KOPT-K1 (cell line): ENCODE results near the gene FGF18.
"Not testable (repeated sequence)": the region's sequence is repeated elsewhere in the genome, so short reads cannot be mapped to it uniquely, and the experiment has no call there.

Experiments
- H3K27ac ChIP-seq: fragments of 200-600 bp; sonication (generic); 2 replicates; pipeline ENCODE4 v1.5.1; 2016; ENCODE audit warnings: antibody characterized with exemption, mild to moderate bottlenecking, low read depth, low read length; ENCODE audit not compliant: poor library complexity, severe bottlenecking
- H3K36me3 ChIP-seq: fragments of 200-600 bp; sonication (generic); 2 replicates; pipeline ENCODE4 v1.5.1; 2017; ENCODE audit warnings: antibody characterized with exemption, mild to moderate bottlenecking, low read length, moderate library complexity; ENCODE audit not compliant: insufficient read depth
- H3K9me3 ChIP-seq: fragments of 200-600 bp; sonication (generic); 2 replicates; pipeline ENCODE4 v1.5.1; 2017; ENCODE audit warnings: antibody characterized with exemption, low read length, mild to moderate bottlenecking; ENCODE audit not compliant: insufficient read depth, poor library complexity, severe bottlenecking

FGF18 gene

GRCh38 chr5:171413153-171413910, 6.1 kb upstream of the FGF18 start:
- Histone ChIP-seq H3K36me3 (peaks cover 83% of the 10 kb centered on the region), H3K9me3 (no peaks in the 10 kb centered on the region), H3K27ac (no peak overlapping the region)

GRCh38 chr5:171413993-171414392, 5.5 kb upstream of the FGF18 start:
- not testable (repeated sequence) for H3K27ac ChIP-seq, H3K9me3 ChIP-seq
- H3K36me3 ChIP-seq: peaks cover 76% of the 10 kb centered on the region

- Histone ChIP-seq H3K27ac (no peak overlapping the region), H3K9me3 (no peaks in the 10 kb centered on the region)
Observed at GRCh38 chr5:171415115-171415730, 4.2 kb upstream of the FGF18 start.

GRCh38 chr5:171416160-171417049, 3.0 kb upstream of the FGF18 start:
- H3K27ac ChIP-seq: no peak overlapping the region
- no peaks in the 10 kb centered on the region for H3K9me3 ChIP-seq
- H3K36me3 ChIP-seq: peaks cover 52% of the 10 kb centered on the region

More at GRCh38 chr5:171415115-171415730, 4.2 kb upstream of the FGF18 start:
- peaks cover 64% of the 10 kb centered on the region for H3K36me3 ChIP-seq

- no peak overlapping the region for H3K27ac ChIP-seq
- no peaks in the 10 kb centered on the region for H3K9me3 ChIP-seq
- peaks cover 32% of the 10 kb centered on the region for H3K36me3 ChIP-seq
Observed at GRCh38 chr5:171418316-171418981, 998 bp upstream of the FGF18 start.

GRCh38 chr5:171419688-171420430, 412 bp downstream of the FGF18 start:
- Histone ChIP-seq H3K27ac (no peak overlapping the region), H3K36me3 (peaks cover 20% of the 10 kb centered on the region), H3K9me3 (no peaks in the 10 kb centered on the region)

GRCh38 chr5:171420431-171421241, 1.2 kb downstream of the FGF18 start:
- Histone ChIP-seq H3K9me3 (no peaks in the 10 kb centered on the region), H3K36me3 (peaks cover 17% of the 10 kb centered on the region), H3K27ac (no peak overlapping the region)

- Histone ChIP-seq H3K36me3 (peaks cover 9% of the 10 kb centered on the region), H3K9me3 (no peaks in the 10 kb centered on the region), H3K27ac (no peak overlapping the region)
Observed at GRCh38 chr5:171421331-171422262, 2.1 kb downstream of the FGF18 start.

- Histone ChIP-seq H3K9me3 (no peaks in the 10 kb centered on the region), H3K27ac (no peak overlapping the region), H3K36me3 (peaks cover 5% of the 10 kb centered on the region; the same call in 1 of the 2 replicates)
Observed at GRCh38 chr5:171422495-171422894, 3.0 kb downstream of the FGF18 start.

GRCh38 chr5:171422902-171423663, 3.6 kb downstream of the FGF18 start:
- no peaks in the 10 kb centered on the region for H3K9me3 ChIP-seq
- no peak overlapping the region for H3K27ac ChIP-seq
- peaks cover 3% of the 10 kb centered on the region; the same call in 1 of the 2 replicates for H3K36me3 ChIP-seq

GRCh38 chr5:171424726-171425125, 5.3 kb downstream of the FGF18 start:
- Histone ChIP-seq H3K36me3 (no peaks in the 10 kb centered on the region), H3K27ac (no peak overlapping the region), H3K9me3 (no peaks in the 10 kb centered on the region)

GRCh38 chr5:171425596-171426244, 6.3 kb downstream of the FGF18 start:
- H3K36me3 ChIP-seq: no peaks in the 10 kb centered on the region
- H3K27ac ChIP-seq: no peak overlapping the region
- H3K9me3 ChIP-seq: no peaks in the 10 kb centered on the region
